ENCODE measurements around the gene CST9.
"Not testable (repeated sequence)": the region's sequence is repeated elsewhere in the genome, so short reads cannot be mapped to it uniquely, and the experiment has no call there.

DNA sequence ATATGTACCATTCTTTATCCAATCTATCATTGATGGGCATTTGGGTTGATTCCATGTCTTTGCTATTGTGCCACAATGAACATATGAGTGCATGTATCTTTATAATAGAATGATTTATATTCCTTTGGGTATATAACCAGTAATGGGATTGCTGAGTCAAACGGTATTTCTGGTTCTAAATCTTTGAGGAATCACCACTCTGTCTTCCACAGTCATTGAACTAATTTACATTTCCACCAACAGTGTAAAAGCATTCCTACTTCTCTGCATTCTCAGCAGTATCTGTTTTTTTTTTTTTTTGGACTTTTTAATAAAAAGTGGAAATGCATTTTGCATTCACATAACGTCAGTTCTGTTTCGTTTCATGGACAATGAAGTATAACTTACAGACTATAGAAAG lies 16.7 kb upstream of the CST9 start:
- TF ChIP-seq, protein P1, sequence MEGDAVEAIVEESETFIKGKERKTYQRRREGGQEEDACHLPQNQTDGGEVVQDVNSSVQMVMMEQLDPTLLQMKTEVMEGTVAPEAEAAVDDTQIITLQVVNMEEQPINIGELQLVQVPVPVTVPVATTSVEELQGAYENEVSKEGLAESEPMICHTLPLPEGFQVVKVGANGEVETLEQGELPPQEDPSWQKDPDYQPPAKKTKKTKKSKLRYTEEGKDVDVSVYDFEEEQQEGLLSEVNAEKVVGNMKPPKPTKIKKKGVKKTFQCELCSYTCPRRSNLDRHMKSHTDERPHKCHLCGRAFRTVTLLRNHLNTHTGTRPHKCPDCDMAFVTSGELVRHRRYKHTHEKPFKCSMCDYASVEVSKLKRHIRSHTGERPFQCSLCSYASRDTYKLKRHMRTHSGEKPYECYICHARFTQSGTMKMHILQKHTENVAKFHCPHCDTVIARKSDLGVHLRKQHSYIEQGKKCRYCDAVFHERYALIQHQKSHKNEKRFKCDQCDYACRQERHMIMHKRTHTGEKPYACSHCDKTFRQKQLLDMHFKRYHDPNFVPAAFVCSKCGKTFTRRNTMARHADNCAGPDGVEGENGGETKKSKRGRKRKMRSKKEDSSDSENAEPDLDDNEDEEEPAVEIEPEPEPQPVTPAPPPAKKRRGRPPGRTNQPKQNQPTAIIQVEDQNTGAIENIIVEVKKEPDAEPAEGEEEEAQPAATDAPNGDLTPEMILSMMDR (IDR thresholded peaks at IDR 0.05; ENCODE audit: poor library complexity), result not testable (repeated sequence)
- TF ChIP-seq EZH2 (IDR thresholded peaks at IDR 0.05; ENCODE audit: borderline replicate concordance); EZH2phosphoT487 (IDR thresholded peaks at IDR 0.05; ENCODE audit: low read depth, severe bottlenecking, unreplicated experiment): not testable (repeated sequence)

Data from hepatocyte (in vitro differentiated cells).